Measurements from ENCODE around the gene TMEM209.

The TMEM209 gene

DNA sequence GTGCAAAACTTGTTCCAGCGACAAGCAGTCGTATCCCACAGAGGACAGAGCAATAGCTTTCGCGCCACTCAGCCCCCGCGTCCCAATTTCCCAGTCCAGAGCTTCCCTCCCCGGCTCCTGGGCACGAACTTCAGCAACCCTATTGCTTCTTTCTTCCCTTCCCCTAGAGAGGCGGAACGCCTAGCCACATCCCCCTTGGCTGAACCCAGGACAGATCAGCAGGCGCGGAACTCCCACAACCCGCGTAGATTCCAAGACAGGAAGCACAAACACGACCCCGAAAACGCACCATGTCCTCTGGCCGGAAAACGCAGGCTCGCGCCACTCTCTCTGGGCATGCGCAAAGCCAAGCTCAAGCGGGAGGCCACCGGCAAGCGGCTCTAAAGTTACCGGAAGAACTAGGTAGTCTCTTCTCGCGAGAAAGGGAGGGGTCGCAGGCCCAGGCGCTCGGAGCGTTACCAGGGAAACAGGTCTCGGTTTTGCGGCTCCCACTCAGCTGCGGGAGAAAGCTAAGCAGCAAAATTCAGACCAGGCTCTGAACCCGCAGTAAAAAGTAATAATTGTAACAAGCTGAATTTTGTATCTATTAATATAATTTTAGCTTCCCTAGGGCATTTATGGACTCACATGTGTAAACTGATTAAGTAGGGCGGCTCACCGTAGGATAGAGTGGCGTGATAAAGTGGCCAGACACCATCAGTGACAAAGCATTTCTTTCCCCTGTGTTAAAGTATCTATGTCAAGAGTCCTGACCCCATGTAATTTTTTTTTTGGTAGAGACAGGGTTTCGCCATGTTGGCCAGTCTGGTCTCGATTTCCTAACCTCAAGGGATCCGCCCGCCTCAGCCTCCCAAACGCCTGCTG is at the start of gene TMEM209 (continued):
- TF ChIP-seq, protein P1, sequence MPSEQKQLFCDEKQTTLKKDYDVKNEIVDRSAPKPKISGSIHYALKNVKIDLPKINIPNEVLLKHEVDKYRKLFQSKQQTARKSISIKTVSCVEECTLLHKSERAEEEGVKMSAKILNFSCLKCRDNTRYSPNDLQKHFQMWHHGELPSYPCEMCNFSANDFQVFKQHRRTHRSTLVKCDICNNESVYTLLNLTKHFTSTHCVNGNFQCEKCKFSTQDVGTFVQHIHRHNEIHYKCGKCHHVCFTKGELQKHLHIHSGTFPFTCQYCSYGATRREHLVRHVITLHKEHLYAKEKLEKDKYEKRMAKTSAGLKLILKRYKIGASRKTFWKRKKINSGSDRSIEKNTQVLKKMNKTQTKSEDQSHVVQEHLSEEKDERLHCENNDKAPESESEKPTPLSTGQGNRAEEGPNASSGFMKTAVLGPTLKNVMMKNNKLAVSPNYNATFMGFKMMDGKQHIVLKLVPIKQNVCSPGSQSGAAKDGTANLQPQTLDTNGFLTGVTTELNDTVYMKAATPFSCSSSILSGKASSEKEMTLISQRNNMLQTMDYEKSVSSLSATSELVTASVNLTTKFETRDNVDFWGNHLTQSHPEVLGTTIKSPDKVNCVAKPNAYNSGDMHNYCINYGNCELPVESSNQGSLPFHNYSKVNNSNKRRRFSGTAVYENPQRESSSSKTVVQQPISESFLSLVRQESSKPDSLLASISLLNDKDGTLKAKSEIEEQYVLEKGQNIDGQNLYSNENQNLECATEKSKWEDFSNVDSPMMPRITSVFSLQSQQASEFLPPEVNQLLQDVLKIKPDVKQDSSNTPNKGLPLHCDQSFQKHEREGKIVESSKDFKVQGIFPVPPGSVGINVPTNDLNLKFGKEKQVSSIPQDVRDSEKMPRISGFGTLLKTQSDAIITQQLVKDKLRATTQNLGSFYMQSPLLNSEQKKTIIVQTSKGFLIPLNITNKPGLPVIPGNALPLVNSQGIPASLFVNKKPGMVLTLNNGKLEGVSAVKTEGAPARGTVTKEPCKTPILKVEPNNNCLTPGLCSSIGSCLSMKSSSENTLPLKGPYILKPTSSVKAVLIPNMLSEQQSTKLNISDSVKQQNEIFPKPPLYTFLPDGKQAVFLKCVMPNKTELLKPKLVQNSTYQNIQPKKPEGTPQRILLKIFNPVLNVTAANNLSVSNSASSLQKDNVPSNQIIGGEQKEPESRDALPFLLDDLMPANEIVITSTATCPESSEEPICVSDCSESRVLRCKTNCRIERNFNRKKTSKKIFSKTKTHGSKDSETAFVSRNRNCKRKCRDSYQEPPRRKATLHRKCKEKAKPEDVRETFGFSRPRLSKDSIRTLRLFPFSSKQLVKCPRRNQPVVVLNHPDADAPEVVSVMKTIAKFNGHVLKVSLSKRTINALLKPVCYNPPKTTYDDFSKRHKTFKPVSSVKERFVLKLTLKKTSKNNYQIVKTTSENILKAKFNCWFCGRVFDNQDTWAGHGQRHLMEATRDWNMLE (tag by site-specific recombination; conservative IDR thresholded peaks at IDR 0.05; ENCODE audit: low read depth), result peak; percentile 99
- TF ChIP-seq, protein P2, sequence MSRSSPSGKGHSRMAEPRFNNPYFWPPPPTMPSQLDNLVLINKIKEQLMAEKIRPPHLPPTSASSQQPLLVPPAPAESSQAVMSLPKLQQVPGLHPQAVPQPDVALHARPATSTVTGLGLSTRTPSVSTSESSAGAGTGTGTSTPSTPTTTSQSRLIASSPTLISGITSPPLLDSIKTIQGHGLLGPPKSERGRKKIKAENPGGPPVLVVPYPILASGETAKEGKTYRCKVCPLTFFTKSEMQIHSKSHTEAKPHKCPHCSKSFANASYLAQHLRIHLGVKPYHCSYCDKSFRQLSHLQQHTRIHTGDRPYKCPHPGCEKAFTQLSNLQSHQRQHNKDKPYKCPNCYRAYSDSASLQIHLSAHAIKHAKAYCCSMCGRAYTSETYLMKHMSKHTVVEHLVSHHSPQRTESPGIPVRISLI (tag by site-specific recombination; IDR thresholded peaks at IDR 0.05), result no peak
- TF ChIP-seq ZNF747 (tag by site-specific recombination; IDR thresholded peaks at IDR 0.05), result no peak
- 0 out of 2 replicates have a peak, but pooled peaks have one; percentile 30 for TF ChIP-seq ZBTB1 (tag by site-specific recombination; IDR thresholded peaks at IDR 0.05)
- TF ChIP-seq, protein P3, sequence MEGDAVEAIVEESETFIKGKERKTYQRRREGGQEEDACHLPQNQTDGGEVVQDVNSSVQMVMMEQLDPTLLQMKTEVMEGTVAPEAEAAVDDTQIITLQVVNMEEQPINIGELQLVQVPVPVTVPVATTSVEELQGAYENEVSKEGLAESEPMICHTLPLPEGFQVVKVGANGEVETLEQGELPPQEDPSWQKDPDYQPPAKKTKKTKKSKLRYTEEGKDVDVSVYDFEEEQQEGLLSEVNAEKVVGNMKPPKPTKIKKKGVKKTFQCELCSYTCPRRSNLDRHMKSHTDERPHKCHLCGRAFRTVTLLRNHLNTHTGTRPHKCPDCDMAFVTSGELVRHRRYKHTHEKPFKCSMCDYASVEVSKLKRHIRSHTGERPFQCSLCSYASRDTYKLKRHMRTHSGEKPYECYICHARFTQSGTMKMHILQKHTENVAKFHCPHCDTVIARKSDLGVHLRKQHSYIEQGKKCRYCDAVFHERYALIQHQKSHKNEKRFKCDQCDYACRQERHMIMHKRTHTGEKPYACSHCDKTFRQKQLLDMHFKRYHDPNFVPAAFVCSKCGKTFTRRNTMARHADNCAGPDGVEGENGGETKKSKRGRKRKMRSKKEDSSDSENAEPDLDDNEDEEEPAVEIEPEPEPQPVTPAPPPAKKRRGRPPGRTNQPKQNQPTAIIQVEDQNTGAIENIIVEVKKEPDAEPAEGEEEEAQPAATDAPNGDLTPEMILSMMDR (tag by site-specific recombination; IDR thresholded peaks at IDR 0.05), result no peak
- peak; percentile 34; the same call in 1 of the 2 replicates for TF ChIP-seq ZBTB48 (tag by site-specific recombination; IDR thresholded peaks at IDR 0.05)
- TF ChIP-seq ZNF561 (tag by site-specific recombination; IDR thresholded peaks at IDR 0.05; ENCODE audit: borderline replicate concordance), result peak; percentile 35; the same call in 1 of the 2 replicates
- TF ChIP-seq ZBTB17 (tag by site-specific recombination; IDR thresholded peaks at IDR 0.05), result peak; percentile 80
- TF ChIP-seq ZIC2 (tag by site-specific recombination; IDR thresholded peaks at IDR 0.05), result no peak
- TF ChIP-seq KLF9 (tag by site-specific recombination; IDR thresholded peaks at IDR 0.05; ENCODE audit: low read depth), result 0 out of 2 replicates have a peak, but pooled peaks have one; percentile 19
- no peak for TF ChIP-seq GFI1B (tag by site-specific recombination; IDR thresholded peaks at IDR 0.05)
- TF ChIP-seq, protein P4, sequence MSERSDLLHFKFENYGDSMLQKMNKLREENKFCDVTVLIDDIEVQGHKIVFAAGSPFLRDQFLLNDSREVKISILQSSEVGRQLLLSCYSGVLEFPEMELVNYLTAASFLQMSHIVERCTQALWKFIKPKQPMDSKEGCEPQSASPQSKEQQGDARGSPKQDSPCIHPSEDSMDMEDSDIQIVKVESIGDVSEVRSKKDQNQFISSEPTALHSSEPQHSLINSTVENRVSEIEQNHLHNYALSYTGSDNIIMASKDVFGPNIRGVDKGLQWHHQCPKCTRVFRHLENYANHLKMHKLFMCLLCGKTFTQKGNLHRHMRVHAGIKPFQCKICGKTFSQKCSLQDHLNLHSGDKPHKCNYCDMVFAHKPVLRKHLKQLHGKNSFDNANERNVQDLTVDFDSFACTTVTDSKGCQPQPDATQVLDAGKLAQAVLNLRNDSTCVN (tag by site-specific recombination; optimal IDR thresholded peaks at IDR 0.05), result peak; percentile 59
- no peak for TF ChIP-seq SETDB1 (IDR thresholded peaks at IDR 0.05; ENCODE audit: insufficient read length, low read length)
- 0 out of 2 replicates have a peak, but pooled peaks have one; percentile 16 for TF ChIP-seq ZBTB20 (tag by site-specific recombination; IDR thresholded peaks at IDR 0.05)
- 0 out of 2 replicates have a peak, but pooled peaks have one; percentile 2 for TF ChIP-seq ZNF610 (tag by site-specific recombination; IDR thresholded peaks at IDR 0.05; ENCODE audit: borderline replicate concordance)
- TF ChIP-seq ZNF416 (tag by site-specific recombination; IDR thresholded peaks at IDR 0.05), result no peak
- TF ChIP-seq ZNF843 (tag by site-specific recombination; IDR thresholded peaks at IDR 0.05), result 0 out of 2 replicates have a peak, but pooled peaks have one; percentile 19
- no peak for TF ChIP-seq ZNF433 (tag by site-specific recombination; IDR thresholded peaks at IDR 0.05; ENCODE audit: low read depth)
- peak; percentile 37; the same call in 1 of the 2 replicates for TF ChIP-seq EGR2 (tag by site-specific recombination; IDR thresholded peaks at IDR 0.05; ENCODE audit: low read depth)
- no peak for TF ChIP-seq SCRT2 (tag by site-specific recombination; IDR thresholded peaks at IDR 0.05)
- peak; percentile 5; the same call in 1 of the 2 replicates for TF ChIP-seq KLF7 (tag by site-specific recombination; IDR thresholded peaks at IDR 0.05; ENCODE audit: borderline replicate concordance)
- peak; percentile 74 for TF ChIP-seq GLIS1 (tag by site-specific recombination; IDR thresholded peaks at IDR 0.05)
- no peak for TF ChIP-seq RBAK (tag by site-specific recombination; IDR thresholded peaks at IDR 0.05)
- TF ChIP-seq ZNF624 (tag by site-specific recombination; IDR thresholded peaks at IDR 0.05), result no peak
- no peak for TF ChIP-seq ZNF621 (tag by site-specific recombination; IDR thresholded peaks at IDR 0.05)
- no peak for TF ChIP-seq ZNF175 (tag by site-specific recombination; IDR thresholded peaks at IDR 0.05)
- TF ChIP-seq SALL2 (tag by site-specific recombination; IDR thresholded peaks at IDR 0.05; ENCODE audit: borderline replicate concordance), result no peak
- no peak for TF ChIP-seq ZFP3 (tag by site-specific recombination; IDR thresholded peaks at IDR 0.05; ENCODE audit: low read depth)
- peak; percentile 35; the same call in 1 of the 2 replicates for TF ChIP-seq ZNF341 (tag by site-specific recombination; IDR thresholded peaks at IDR 0.05; ENCODE audit: low read depth)
- no peak for TF ChIP-seq ZNF623 (tag by site-specific recombination; IDR thresholded peaks at IDR 0.05)
- no peak for TF ChIP-seq ZNF670 (tag by site-specific recombination; IDR thresholded peaks at IDR 0.05; ENCODE audit: low read depth)
- peak; percentile 75 for TF ChIP-seq ZNF335 (tag by site-specific recombination; conservative IDR thresholded peaks at IDR 0.05)
